HG02623 (cell line): ENCODE data around the gene PCBP2.
A peak's percentile ranks its signal among the peaks of the same experiment; 100 is the strongest.
"Not testable (repeated sequence)": the region's sequence is repeated elsewhere in the genome, so short reads cannot be mapped to it uniquely, and the experiment has no call there.

Experiments used
- ATAC-seq: cut with Tn5 transposase; IDR thresholded peaks from one replicate; pipeline ENCODE4 v1.9.1; 2021; ENCODE audit warnings: moderate library complexity; ENCODE audit not compliant: unreplicated experiment

PCBP2 gene

DNA sequence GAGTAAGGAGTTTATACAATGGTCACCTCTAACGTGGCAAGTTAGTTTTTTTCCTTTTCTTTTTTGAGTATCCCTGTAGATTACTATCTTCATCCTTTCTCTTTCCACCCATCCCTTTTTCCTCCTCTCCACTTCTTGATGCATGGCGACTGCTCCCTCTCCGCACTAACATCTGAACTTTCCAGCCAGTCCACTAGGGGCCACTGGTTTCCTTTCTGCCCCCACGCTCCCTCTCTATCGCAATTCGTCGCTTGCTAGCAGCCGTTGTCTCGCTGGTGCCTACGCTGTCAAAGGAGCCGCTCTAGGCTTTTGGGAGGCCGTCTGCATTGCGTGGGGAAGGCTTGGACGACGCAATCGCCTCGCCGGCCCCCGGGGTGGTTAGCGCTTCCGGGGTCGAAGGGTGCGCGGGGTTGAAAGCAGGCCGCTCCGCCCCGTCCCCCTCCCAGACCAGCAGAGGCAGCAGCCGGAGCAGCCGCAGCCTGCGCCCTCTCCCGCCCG, at the start of gene PCBP2:
Gene PCBP2 (plus strand): TSS at position 442 of the 498 bp plus-strand sequence. CDS start 2,699 bp downstream, outside the sequence.
- ATAC-seq = peak; percentile 96

DNA sequence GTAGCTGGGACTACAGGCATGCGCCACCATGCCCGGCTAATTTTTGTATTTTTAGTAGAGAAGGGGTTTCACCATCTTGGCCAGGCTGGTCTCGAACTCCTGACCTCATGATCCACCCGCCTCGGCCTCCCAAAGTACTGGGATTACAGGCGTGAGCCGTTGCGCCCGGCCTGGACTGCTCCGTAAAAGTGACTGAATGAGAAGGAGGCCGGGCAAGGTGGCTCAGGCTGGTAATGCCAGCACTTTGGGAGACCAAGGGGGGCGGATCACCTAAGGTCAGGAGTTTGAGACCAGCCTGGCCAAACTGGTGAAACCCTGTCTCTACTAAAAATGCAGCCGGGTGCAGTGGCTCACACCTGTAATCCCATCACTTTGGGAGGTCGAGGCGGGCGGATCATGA, 49.6 kb upstream of the PCBP2 start:
- ATAC-seq = not testable (repeated sequence)

DNA sequence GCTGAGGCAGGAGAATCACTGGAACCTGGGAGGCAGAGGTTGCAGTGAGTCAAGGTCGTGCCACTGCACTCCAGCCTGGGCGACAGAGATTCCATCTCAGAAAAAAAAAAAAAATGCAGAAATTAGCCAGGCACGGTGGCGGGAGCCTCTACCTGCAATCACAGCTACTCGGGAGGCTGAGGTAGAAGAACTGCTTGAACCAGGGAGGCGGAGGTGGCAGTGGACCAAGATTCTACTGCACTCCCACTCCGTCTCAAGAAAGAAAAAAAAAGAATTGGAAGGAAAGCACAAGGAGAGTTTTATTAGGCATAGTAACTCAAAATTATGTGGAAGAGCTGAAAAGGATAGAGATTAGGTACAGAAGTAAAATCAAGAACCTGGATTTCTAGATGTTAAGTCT, 49.0 kb upstream of the PCBP2 start:
- no peak for ATAC-seq

DNA sequence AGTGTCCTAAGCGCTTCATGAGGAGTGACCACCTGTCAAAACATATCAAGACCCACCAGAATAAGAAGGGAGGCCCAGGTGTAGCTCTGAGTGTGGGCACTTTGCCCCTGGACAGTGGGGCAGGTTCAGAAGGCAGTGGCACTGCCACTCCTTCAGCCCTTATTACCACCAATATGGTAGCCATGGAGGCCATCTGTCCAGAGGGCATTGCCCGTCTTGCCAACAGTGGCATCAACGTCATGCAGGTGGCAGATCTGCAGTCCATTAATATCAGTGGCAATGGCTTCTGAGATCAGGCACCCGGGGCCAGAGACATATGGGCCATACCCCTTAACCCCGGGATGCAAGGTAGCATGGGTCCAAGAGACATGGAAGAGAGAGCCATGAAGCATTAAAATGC, 41.0 kb upstream of the PCBP2 start:
- no peak for ATAC-seq

DNA sequence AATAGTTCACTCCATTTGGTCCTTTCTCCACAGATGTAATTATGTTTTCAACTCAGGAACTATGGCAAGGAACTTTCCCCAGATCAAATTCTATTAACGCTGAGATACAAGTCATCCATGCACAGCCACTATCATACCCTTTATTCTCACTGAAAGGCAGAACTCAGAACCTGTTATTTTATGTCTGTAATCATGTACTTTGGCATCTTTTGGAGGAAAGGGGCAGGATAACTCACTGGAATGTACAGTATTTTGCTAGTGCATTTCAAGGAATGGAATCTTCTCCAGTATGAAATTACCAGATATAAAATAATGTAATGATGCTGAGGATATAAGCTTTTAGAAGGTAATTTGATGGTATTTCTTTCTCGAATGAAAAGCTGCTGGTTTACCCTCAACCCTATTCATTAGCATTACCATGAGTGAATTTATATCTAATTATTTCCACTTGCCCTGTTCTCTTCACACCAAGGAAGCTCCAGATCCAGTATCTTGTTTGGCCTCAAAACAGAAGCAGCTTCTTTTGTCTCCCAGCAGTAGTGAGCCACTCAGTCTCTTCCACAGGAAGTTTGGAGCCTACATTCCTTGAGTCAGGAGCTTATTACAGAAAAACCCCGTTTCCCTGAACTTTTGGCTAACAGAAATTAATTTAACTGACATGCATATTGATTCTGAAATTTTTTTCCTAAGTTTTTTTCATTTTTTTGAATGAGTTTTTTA, 38.3 kb upstream of the PCBP2 start:
- no peak for ATAC-seq

DNA sequence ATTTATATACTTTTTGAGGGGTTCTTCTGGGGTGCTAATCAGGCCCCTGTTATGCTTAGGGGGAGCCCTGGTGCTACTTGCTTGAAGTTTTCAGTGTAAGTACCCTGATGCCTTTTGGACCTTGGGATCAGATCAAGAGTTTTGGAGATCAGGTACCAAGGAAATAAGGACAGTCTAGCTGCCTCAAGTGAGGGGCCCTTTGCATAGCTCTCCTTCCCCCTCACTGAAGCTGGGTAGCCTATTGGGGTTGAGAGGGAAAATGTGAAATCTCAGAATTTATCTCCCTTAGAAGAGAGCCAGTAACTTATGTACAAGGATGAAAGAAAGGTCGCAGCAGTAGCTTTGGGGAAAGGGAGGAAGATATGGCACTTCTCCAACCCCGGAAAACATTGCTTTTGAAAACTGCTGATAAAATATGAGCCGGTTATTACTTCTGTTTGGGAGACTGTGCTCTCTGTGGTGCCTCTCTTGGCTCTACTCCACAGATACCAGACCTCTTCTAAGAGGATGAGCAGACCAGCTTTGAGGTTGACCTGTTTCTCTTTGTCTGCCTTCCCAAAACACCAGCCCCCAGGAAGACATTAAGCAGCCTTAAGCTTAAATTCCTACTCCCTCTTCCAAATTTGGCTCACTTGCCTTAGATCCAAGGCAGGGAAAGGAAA, 37.0 kb upstream of the PCBP2 start:
- no peak for ATAC-seq

DNA sequence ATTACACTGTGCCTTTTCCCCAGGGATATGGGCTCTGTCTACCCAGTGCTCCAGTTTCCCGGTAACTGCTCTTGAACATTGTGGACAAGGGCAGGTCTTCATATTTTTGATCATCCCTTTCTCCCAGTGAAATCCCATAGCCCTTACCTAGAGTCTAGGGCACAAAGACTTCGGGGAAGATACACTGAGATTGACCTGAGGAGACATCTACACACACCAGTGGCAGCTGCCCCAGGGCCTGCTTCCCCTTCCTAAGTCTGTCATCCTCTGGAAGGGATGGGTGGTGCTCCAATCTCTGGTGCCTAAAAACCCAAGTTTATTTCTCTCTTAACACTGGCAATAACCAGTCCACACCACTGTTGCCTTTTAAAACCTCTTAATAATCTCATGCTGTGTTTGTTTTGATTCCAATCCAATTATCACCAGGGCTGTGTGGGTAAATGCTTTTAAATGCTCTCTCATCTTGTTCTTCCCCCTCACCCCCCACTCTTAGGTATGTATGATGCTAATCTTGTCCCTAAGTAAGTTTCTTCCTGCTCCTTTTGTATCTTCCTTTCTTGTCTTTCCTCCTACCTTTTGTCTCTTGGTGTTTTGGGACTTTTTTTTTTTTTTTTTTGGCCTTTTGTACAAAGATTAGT, 36.0 kb upstream of the PCBP2 start:
- ATAC-seq = not testable (repeated sequence)

DNA sequence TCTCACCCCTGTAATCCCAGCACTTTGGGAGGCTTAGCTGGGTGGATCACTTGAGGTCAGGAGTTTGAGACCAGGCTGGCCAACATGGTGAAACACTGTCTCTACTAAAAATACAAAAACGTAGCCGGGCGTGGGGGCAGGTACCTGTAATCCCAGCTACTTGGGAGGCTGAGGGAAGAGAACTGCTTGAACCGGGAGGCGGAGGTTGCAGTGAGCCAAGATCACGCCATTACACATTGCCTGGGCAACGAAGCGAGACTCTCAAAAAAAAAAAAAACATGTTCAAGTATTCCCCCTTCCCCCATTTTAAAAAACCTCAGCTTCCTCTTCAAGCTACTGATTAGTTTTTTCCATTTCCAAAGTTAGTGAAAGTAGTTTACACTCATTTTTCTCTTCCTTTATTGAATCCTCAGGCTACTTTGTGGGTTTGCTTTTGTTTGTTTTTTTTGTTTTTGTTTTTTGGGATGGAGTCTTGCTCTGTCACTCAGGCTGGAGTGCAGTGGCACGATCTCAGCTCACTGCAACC, 34.5 kb upstream of the PCBP2 start:
- not testable (repeated sequence) for ATAC-seq

DNA sequence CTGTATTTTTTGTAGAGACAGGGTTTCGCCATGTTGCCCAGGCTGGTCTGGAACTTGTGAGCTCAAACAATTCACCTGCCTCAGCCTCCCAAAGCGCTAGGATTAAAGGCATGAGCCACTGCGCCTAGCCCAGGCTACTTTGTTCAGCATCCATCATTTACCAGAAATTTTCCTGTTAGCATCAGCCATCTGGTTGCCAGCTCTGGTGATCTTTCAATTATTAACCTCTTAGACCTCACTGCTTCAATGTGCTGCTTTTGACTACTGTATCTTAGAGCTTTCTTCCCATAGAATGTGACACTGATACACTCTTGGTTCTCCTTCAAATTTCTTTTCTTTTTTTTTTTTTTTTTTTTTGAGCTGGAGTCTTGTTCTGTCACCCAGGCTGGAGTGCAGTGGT, 33.7 kb upstream of the PCBP2 start:
- ATAC-seq = no peak

DNA sequence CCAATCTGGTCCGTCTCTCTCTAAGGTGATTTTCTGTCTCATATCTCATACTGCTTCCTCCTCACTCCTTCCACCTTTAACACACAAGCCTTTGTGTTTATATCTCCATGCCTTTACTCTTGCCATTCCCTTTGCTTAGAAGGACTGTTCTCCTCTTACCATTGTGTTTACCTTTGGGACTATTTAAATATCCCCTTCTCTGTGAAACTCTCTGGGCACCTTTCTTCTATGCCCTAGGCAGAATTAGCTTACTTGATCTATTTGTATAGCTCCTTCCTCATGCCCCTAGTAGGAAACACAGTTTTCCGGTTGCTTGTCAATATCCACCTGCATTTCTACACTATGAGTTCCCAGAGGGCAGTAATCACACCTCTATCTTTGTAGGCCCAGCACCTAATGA, 32.1 kb upstream of the PCBP2 start:
- no peak for ATAC-seq

DNA sequence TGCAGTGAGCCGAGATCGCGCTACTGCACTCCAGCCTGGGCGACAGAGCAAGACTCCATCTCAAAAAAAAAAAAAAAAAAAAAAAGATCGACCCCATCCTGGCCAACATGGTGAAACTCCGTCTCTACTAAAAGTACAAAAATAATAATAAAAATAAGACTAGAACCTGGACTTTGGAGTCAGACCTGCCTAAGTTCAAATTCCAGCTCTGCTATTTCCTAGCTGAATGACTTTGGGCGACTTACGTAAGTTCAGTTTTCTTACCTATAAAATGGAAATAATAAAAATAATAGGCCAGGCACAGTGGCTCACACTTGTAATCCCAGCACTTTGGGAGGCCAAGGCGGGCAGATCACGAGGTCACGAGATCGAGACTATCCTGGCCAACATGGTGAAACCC, 29.7 kb upstream of the PCBP2 start:
- ATAC-seq = not testable (repeated sequence)

DNA sequence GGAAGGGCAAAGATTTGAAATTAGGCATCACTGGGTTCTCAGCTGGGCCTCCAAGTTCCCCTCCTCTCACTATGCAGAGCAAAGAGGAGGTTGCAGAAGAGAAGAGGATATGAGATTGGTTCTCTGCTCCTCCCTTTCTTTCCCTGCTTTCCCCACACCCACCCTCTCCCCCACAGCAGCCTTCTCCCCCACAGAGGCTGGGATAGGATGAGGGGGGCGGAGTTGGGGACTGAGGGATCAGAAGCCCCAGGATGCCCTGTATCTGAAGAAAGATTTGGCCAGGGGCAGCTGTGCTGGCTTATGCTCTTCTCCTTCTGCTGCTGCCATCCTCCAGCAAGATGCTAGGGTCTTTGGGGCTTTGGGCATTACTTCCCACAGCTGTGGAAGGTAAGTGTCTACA, 28.3 kb upstream of the PCBP2 start, which contains the start of gene AMHR2:
Gene AMHR2 (plus strand): TSS at position 259 of the 400 bp plus-strand sequence. CDS start 80 bp downstream, at position 339.
- no peak for ATAC-seq

DNA sequence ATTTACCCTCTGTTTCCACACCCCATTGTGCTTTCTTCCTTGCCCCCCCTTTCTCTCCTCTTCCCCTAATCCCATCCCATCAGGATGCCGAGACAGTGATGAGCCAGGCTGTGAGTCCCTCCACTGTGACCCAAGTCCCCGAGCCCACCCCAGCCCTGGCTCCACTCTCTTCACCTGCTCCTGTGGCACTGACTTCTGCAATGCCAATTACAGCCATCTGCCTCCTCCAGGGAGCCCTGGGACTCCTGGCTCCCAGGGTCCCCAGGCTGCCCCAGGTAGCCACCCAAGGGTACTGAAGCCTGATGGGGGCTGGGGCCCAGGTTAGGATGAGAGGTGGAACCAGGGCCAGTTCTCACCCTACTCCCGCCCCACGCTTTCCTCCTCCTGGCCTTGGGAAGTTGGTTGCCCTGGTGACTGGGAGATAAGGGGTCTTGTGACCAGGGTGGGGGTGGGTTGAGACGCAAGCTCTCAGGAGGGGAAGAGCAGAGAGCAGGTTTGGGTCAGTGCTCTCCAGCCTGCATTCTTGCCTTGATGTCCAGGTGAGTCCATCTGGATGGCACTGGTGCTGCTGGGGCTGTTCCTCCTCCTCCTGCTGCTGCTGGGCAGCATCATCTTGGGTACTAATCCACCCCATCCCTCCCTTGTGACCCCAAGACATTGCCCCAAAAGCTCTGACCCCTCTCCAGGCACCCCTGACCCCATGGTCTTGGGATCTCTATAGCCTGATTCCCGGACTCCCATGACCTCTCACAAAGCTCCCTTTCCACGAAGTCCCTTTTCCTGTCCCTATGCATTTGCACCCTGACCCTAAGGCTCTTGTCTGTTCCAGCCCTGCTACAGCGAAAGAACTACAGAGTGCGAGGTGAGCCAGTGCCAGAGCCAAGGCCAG, 27.0 kb upstream of the PCBP2 start:
- ATAC-seq = no peak

DNA sequence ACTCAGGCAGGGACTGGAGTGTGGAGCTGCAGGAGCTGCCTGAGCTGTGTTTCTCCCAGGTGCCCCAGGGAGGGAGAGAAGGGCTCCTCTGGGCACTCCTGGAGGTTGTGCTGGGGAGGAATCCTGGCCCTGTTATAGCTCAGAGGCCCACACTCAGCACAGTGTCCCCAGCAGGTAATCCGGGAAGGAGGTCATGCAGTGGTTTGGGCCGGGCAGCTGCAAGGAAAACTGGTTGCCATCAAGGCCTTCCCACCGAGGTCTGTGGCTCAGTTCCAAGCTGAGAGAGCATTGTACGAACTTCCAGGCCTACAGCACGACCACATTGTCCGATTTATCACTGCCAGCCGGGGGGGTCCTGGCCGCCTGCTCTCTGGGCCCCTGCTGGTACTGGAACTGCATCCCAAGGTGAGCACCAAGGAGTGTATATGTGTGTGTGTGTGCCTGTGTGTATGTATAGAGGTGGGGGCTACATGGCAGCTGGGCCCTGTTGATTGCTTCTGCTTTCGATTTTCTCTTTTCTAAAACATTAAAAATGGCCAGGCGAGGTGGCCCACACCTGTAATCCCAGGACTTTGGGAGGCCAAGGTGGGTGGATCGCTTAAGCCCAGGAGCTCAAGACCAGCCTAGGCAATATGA, 26.3 kb upstream of the PCBP2 start:
- ATAC-seq = no peak

DNA sequence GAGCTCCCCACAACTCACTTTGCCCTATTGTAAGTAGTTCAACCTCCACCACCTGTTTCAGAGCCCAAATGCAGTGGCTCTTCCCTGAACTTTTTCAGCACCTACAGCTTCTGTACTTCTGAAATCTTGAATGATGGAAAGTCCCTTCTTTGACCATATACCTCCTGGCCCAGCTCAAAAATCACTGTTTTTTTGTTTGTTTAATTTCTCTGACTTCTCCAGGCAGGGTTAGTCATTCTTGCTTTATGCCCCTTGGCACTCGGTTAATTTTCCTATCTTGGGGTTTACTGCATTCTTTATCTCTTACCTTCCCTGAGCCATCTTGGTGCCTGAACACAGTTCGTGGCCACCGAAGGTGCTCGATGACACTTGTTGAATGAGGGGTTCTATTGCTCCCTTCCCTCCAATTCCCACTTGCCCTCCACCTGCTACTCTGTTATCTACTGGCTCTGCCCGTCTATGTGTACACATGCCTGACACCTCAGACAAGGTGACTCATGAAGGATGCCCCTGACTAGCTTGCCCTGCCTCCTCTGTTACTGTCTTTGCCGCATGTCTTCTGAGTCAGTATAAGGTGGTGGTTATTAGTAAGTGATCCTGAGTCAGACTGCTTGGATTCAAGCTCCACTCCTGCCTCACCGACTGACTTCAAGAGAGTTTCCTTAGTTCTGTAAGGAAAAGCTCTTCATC, 23.9 kb upstream of the PCBP2 start:
- ATAC-seq = no peak

DNA sequence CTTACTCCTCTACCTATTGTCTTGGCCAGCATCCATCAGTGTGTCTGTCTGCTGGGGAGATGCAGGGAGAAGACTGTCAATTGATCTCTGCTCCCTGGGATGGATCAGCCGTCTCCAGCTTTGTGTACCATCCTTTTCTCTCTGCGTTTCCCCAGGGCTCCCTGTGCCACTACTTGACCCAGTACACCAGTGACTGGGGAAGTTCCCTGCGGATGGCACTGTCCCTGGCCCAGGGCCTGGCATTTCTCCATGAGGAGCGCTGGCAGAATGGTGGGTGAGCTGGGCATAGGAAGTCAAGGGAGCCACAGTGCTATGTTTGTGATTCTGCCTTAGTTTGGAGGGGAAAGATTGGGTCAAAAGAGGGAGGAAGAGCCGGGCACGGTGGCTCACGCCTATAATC, 23.2 kb upstream of the PCBP2 start:
- no peak for ATAC-seq

DNA sequence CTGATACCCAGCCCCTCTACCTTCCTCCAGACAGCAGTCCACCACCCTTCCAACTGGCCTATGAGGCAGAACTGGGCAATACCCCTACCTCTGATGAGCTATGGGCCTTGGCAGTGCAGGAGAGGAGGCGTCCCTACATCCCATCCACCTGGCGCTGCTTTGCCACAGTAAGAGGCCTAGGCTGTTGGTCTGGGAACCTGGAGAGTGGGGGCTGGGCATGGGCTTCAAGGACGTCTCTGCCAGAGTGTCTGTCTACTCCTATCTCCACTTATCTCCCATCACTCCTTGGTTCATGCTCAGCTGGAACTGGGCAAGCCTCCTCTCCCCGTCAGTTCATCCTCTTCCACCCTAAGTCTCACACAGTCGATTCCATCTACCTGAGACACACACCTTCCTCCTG, 21.8 kb upstream of the PCBP2 start:
- no peak for ATAC-seq

DNA sequence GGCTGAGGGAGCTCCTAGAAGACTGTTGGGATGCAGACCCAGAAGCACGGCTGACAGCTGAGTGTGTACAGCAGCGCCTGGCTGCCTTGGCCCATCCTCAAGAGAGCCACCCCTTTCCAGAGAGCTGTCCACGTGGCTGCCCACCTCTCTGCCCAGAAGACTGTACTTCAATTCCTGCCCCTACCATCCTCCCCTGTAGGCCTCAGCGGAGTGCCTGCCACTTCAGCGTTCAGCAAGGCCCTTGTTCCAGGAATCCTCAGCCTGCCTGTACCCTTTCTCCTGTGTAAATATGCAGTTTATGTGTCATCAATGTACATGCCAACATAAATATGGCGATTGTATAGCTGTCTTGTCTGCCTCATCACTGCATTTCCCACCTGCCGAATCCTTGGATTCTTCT, 20.7 kb upstream of the PCBP2 start:
- no peak for ATAC-seq

DNA sequence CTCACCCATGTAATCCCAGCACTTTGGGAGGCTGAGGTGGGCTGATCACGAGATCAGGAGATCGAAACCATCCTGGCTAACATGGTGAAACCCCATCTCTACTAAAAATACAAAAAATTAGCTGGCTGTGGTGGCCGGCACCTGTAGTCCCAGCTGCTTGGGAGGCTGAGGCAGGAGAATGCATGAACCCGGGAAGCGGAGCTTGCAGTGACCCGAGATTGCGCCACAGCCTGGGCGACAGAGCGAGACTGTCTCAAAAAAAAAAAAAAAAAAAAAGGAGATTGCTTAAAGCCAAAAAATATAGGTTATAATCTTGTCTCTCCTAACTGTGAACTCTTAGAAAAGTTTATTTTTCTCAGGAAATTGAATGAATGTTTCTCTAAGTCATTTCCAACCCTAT, 16.6 kb upstream of the PCBP2 start:
- not testable (repeated sequence) for ATAC-seq

DNA sequence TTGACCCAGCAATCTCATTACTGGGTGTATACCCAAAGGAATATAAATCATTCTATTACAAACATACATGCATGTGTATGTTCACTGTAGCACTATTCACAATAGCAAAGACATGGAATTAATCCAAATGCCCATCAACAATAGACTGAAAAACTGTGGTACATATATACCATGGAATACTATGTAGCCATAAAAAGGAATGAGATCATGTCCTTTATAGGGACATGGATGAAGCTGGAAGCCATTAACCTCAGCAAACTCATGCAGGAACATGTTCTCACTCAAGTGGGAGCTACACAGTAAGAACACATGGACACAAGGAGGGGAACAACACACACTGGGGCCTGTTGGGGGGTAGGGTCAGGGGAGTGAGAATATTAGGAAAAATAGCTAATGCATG, 12.3 kb upstream of the PCBP2 start:
- ATAC-seq = not testable (repeated sequence)
